HG03064 (cell line): ENCODE data around the gene EFNA2.
"Not testable (repeated sequence)": the region's sequence is repeated elsewhere in the genome, so short reads cannot be mapped to it uniquely, and the experiment has no call there.

Experiments
- ATAC-seq: cut with Tn5 transposase; IDR thresholded peaks from one replicate; pipeline ENCODE4 v1.9.1; 2021; ENCODE audit warnings: low read depth; ENCODE audit not compliant: unreplicated experiment

Gene EFNA2

DNA sequence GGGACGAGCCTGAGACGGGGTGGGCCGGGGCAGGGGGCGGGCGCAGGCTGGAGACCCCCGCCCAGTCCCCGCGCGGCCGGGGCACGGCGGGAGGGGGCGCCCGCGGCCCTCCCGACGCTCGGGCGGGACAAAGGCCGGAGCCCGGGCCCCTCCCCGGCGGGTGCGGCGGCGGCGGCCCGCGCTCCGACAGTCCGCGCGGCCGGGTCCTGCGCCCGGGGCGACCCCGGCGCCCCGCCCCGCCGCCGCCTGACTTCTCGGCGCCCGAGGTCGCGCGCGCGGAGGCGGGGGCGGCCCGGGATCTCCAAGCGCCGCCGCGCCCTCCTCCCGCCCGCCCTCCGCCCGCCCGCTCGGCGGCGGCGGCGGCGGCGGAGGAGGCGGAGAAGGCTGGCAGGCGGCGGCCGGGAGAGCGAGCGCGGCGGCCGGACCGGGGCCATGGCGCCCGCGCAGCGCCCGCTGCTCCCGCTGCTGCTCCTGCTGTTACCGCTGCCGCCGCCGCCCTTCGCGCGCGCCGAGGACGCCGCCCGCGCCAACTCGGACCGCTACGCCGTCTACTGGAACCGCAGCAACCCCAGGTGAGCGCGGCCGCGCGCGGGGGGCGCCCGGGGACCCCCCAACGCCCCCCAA lies at the start of gene EFNA2:
Gene EFNA2 (plus strand): TSS at position 137 of the 624 bp plus-strand sequence. CDS start 296 bp downstream, at position 433.
- ATAC-seq = no peak

DNA sequence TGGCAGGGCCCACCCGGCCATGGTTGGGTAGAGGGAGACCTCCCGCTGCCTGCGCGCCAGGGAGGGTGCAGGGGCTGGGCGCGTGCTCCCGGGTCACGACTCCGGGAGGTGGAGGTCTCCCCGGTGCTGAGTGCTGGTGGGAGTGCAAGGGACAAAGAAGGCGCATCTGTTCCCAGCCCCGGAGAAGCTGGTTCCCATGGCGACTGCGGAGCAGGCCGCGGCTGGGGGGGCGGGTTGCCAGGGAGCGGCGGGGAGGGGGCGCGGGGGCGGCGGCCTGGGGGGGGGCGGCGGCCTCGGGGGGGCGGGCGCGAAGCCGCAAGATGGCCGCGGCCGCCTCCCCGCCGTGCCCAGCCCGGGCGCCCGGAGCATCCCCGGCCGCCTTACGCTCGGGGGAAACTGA lies 49.1 kb upstream of the EFNA2 start:
- no peak for ATAC-seq

- no peak for ATAC-seq
Measured at GRCh38 chr19:1237027-1237659, 48.5 kb upstream of the EFNA2 start.

DNA sequence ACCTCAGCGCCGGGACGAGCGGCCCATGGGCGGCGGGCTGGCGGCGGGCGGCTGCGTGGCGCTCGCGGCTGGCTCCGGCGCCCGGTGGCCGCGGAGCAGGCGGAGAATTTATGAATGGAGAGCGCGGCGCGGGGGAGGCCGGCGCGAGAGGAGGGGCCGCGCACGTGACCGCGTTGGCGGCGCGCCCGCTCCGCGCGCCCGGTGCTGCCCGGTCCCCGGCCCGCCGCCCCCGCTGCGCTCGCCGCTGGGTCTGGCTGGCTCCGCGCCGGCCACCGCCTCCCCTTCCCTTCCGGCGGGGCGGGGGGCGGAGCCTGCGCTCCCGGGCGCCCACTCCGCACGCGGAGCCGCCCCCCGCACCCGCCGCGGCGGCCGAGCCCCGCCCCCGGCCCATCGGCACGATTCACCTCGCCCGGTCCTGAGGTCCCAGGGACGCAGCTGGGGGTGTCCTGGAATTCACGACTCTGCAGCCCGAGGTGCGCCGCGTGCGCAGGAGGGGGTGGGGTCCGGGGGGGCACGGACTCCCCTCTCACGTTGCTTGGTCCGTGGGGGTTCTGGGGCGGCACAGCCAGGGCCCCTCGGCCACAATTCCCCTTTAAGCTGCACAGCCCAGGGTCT lies 47.8 kb upstream of the EFNA2 start, which contains the start of gene CBARP:
Gene CBARP (minus strand): TSS at position 252 of the 615 bp plus-strand sequence. CDS start 1,905 bp downstream, outside the sequence.
- ATAC-seq = no peak

DNA sequence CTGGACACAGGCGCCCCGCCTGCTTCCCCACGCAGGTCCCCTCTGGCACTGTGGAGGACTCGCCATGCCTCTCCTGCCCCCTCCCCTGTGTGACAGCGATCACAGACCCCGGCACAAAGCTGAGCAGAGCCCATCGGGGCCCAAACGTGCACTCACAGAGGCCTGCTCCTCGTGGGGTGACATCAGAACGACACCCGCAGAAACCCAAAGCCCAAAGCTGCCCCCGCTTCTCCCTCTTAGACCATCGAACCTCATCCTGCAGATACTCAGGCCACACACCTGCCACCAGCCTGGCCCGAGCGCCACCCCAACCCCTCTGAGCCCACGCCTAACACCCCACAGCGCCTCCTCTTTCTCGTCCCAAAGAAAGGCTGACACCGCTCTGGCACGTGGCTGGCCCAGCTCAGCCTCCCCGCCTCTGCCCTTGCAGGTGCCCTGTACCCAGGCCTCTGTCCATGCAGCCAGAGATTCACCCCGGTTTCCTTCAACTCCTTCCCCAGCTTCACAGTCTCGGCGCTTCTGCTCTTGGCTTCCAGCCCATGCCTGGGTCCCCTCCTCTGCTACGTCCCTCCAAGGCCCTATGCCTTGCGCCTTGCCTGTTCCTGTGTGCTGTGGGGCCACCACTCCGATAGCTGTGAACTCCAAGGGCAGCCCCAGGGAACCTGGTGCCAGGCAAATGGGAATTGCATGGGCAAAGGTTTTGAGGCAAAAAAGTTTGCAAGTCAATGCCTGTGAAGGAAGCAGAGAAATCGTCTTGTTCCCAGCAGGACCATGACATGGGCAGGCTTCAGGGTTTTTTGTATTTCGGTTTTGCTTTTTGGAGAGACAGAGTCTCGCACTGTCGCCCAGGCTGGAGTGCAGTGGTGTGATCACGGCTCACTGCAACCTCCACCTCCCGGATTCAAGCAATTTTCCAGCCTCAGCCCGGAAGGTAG lies 47.0 kb upstream of the EFNA2 start:
- no peak for ATAC-seq

- ATAC-seq = no peak
Measured at GRCh38 chr19:1239420-1239795, 46.3 kb upstream of the EFNA2 start.

- ATAC-seq = no peak
Measured at GRCh38 chr19:1239796-1240737, 45.6 kb upstream of the EFNA2 start.

DNA sequence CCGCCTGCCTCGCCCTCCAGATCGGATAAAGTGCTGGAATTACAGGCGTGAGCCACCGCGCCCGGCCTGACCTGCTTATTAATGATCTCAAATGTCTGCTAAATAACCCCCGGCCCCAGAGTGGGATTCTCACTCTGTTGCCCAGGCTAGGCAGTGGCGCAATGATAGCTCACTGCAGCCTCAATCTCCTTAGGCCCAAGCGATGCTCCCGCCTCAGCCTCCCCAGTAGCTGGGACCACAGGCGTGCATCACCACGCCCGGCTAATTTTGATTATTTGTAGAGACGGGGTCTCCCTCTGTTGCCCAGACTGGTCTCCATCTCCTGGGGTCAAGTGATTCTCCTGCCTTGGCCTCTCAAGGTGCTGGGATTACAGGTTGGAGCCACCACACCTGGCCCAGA lies 44.7 kb upstream of the EFNA2 start:
- no peak for ATAC-seq

DNA sequence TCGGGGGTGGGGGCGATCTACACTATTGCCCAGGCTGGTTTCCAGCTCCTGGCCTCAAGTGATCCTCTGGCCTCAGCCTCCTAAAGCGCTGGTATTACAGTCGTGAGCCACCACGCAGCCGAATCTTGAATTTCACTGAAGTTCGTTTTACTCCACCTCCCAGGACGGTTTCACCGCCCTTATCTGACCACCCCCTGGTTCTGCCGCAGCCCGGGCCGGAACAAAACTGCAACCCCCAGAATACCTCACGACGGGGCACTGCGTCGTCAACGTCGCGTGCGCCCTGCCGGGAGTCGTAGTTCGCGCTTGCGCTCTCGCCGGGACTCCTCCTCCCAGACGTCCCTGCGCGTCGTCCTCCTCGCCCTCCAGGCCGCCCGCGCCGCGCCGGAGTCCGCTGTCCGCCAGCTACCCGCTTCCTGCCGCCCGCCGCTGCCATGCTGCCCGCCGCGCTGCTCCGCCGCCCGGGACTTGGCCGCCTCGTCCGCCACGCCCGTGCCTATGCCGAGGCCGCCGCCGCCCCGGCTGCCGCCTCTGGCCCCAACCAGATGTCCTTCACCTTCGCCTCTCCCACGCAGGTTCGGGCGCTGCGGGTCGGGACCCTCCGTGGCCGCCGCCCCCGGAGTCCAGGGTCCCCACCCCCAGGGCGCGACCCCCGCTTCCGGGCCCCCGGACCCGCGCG lies 44.1 kb upstream of the EFNA2 start, which contains the start of gene ATP5F1D:
Gene ATP5F1D (plus strand): TSS at position 335 of the 679 bp plus-strand sequence. CDS start 100 bp downstream, at position 435.
- ATAC-seq = no peak

- ATAC-seq = no peak
Measured at GRCh38 chr19:1243768-1244692, 41.6 kb upstream of the EFNA2 start.

GRCh38 chr19:1244693-1245451 lies 40.8 kb upstream of the EFNA2 start:
- ATAC-seq = no peak

- no peak for ATAC-seq
Measured at GRCh38 chr19:1245494-1246264, 40.0 kb upstream of the EFNA2 start.

- not testable (repeated sequence) for ATAC-seq
Measured at GRCh38 chr19:1246265-1247087, 39.2 kb upstream of the EFNA2 start.

- ATAC-seq = no peak
Measured at GRCh38 chr19:1247748-1248138, 37.9 kb upstream of the EFNA2 start.

- ATAC-seq = peak; percentile 12
Measured at GRCh38 chr19:1248139-1248785, 37.4 kb upstream of the EFNA2 start, which contains the start of gene MIDN. TSS of gene MIDN (plus strand) at chr19:1248583. CDS start at chr19:1250297, 1,714 bp downstream.
